KOPT-K1 (cell line): ENCODE data around the gene AP1S3.
"Not testable (repeated sequence)": the region's sequence is repeated elsewhere in the genome, so short reads cannot be mapped to it uniquely, and the experiment has no call there.

ENCODE experiments used
- H3K27ac ChIP-seq: fragments of 200-600 bp; sonication (generic); 2 replicates; pipeline ENCODE4 v1.5.1; 2016; ENCODE audit warnings: antibody characterized with exemption, mild to moderate bottlenecking, low read depth, low read length; ENCODE audit not compliant: poor library complexity, severe bottlenecking
- H3K36me3 ChIP-seq: fragments of 200-600 bp; sonication (generic); 2 replicates; pipeline ENCODE4 v1.5.1; 2017; ENCODE audit warnings: antibody characterized with exemption, mild to moderate bottlenecking, low read length, moderate library complexity; ENCODE audit not compliant: insufficient read depth
- H3K9me3 ChIP-seq: fragments of 200-600 bp; sonication (generic); 2 replicates; pipeline ENCODE4 v1.5.1; 2017; ENCODE audit warnings: antibody characterized with exemption, low read length, mild to moderate bottlenecking; ENCODE audit not compliant: insufficient read depth, poor library complexity, severe bottlenecking

Gene AP1S3

GRCh38 chr2:223837287-223838061, at the start of gene AP1S3:
TSS of gene AP1S3 (minus strand) at chr2:223837582. CDS start at chr2:223837450, 132 bp downstream.
- no peaks in the 10 kb centered on the region for H3K36me3 ChIP-seq
- no peak within 1 kb of the TSS for H3K27ac ChIP-seq
- no peaks in the 10 kb centered on the region for H3K9me3 ChIP-seq

- Histone ChIP-seq H3K36me3 (peaks cover 4% of the 10 kb centered on the region; the same call in 1 of the 2 replicates), H3K27ac (no peak overlapping the region), H3K9me3 (no peaks in the 10 kb centered on the region)
Observed at GRCh38 chr2:223887127-223887526, 49.7 kb upstream of the AP1S3 start.

GRCh38 chr2:223886726-223887125, 49.3 kb upstream of the AP1S3 start:
- Histone ChIP-seq H3K9me3 (no peaks in the 10 kb centered on the region), H3K36me3 (peaks cover 5% of the 10 kb centered on the region; the same call in 1 of the 2 replicates), H3K27ac (no peak overlapping the region)

- no peaks in the 10 kb centered on the region for H3K9me3 ChIP-seq
- peaks cover 23% of the 10 kb centered on the region; the same call in 1 of the 2 replicates for H3K36me3 ChIP-seq
- no peak overlapping the region for H3K27ac ChIP-seq
Observed at GRCh38 chr2:223884399-223884798, 47.0 kb upstream of the AP1S3 start.

- Histone ChIP-seq H3K27ac (no peak overlapping the region), H3K9me3 (no peaks in the 10 kb centered on the region), H3K36me3 (peaks cover 37% of the 10 kb centered on the region; the same call in 1 of the 2 replicates)
Observed at GRCh38 chr2:223882715-223883114, 45.3 kb upstream of the AP1S3 start.

- Histone ChIP-seq H3K9me3 (no peaks in the 10 kb centered on the region), H3K36me3 (peaks cover 45% of the 10 kb centered on the region; the same call in 1 of the 2 replicates), H3K27ac (no peak overlapping the region)
Observed at GRCh38 chr2:223880796-223881195, 43.4 kb upstream of the AP1S3 start.

- Histone ChIP-seq H3K27ac (no peak overlapping the region), H3K9me3 (no peaks in the 10 kb centered on the region), H3K36me3 (peaks cover 41% of the 10 kb centered on the region; the same call in 1 of the 2 replicates)
Observed at GRCh38 chr2:223877721-223878410, 40.5 kb upstream of the AP1S3 start.

- Histone ChIP-seq H3K9me3 (no peaks in the 10 kb centered on the region), H3K36me3 (peaks cover 18% of the 10 kb centered on the region; the same call in 1 of the 2 replicates), H3K27ac (no peak overlapping the region)
Observed at GRCh38 chr2:223873672-223874071, 36.3 kb upstream of the AP1S3 start.

GRCh38 chr2:223872772-223873171, 35.4 kb upstream of the AP1S3 start:
- H3K27ac ChIP-seq: not testable (repeated sequence)

GRCh38 chr2:223871661-223872060, 34.3 kb upstream of the AP1S3 start:
- not testable (repeated sequence) for H3K36me3 ChIP-seq, H3K27ac ChIP-seq, H3K9me3 ChIP-seq

More at GRCh38 chr2:223872772-223873171, 35.4 kb upstream of the AP1S3 start:
- H3K36me3 ChIP-seq, H3K9me3 ChIP-seq: not testable (repeated sequence)

- Histone ChIP-seq H3K27ac (no peak overlapping the region), H3K9me3 (no peaks in the 10 kb centered on the region), H3K36me3 (no peaks in the 10 kb centered on the region)
Observed at GRCh38 chr2:223870840-223871611, 33.6 kb upstream of the AP1S3 start.

- Histone ChIP-seq H3K27ac (no peak overlapping the region), H3K36me3 (no peaks in the 10 kb centered on the region)
Observed at GRCh38 chr2:223868005-223868404, 30.6 kb upstream of the AP1S3 start.

GRCh38 chr2:223865907-223866508, 28.6 kb upstream of the AP1S3 start:
- Histone ChIP-seq H3K9me3 (no peaks in the 10 kb centered on the region), H3K27ac (no peak overlapping the region), H3K36me3 (no peaks in the 10 kb centered on the region)

More at GRCh38 chr2:223868005-223868404, 30.6 kb upstream of the AP1S3 start:
- H3K9me3 ChIP-seq: no peaks in the 10 kb centered on the region

- no peak overlapping the region for H3K27ac ChIP-seq
- no peaks in the 10 kb centered on the region for H3K9me3 ChIP-seq
- no peaks in the 10 kb centered on the region for H3K36me3 ChIP-seq
Observed at GRCh38 chr2:223865124-223865523, 27.7 kb upstream of the AP1S3 start.
